Measurements from ENCODE around the gene MELK.

MELK gene

GRCh38 chr9:36665921-36666431 is 93.3 kb downstream of the MELK start:
- DNase-seq (ENCODE audit: low read depth in 2 of 3, low spot score in 2 of 3), result no peak

GRCh38 chr9:36671561-36671960 is 98.9 kb downstream of the MELK start:
- DNase-seq (ENCODE audit: low read depth in 2 of 3, low spot score in 2 of 3), result no peak

GRCh38 chr9:36676091-36676490 is 103.4 kb downstream of the MELK start:
- no peak for DNase-seq (ENCODE audit: low read depth in 2 of 3, low spot score in 2 of 3)

- DNase-seq (ENCODE audit: low read depth in 2 of 3, low spot score in 2 of 3), result no peak
These were observed 104.2 kb downstream of the MELK start for GRCh38 chr9:36676778-36677485.

- DNase-seq (ENCODE audit: low read depth in 2 of 3, low spot score in 2 of 3), result no peak
These were observed 104.9 kb downstream of the MELK start for GRCh38 chr9:36677611-36678010.

- DNase-seq (ENCODE audit: low read depth in 2 of 3, low spot score in 2 of 3), result no peak
These were observed 107.0 kb downstream of the MELK start for GRCh38 chr9:36679710-36680109.

- DNase-seq (ENCODE audit: low read depth in 2 of 3, low spot score in 2 of 3), result no peak
These were observed 113.8 kb downstream of the MELK start for GRCh38 chr9:36686471-36686870.

GRCh38 chr9:36690412-36691168 is 117.9 kb downstream of the MELK start:
- DNase-seq (ENCODE audit: low read depth in 2 of 3, low spot score in 2 of 3), result no peak

- DNase-seq (ENCODE audit: low read depth in 2 of 3, low spot score in 2 of 3), result no peak
These were observed 119.0 kb downstream of the MELK start for GRCh38 chr9:36691671-36692070.

GRCh38 chr9:36698984-36699383 is 126.3 kb downstream of the MELK start:
- no peak for DNase-seq (ENCODE audit: low read depth in 2 of 3, low spot score in 2 of 3)

GRCh38 chr9:36704148-36704547 is 131.5 kb downstream of the MELK start:
- no peak for DNase-seq (ENCODE audit: low read depth in 2 of 3, low spot score in 2 of 3)

GRCh38 chr9:36713515-36714490 is 141.1 kb downstream of the MELK start:
- no peak for DNase-seq (ENCODE audit: low read depth in 2 of 3, low spot score in 2 of 3)

- no peak for DNase-seq (ENCODE audit: low read depth in 2 of 3, low spot score in 2 of 3)
These were observed 143.8 kb downstream of the MELK start for GRCh38 chr9:36716496-36716895.

- DNase-seq (ENCODE audit: low read depth in 2 of 3, low spot score in 2 of 3), result no peak
These were observed 144.6 kb downstream of the MELK start for GRCh38 chr9:36717276-36717675.

GRCh38 chr9:36718612-36719011 is 145.9 kb downstream of the MELK start:
- no peak for DNase-seq (ENCODE audit: low read depth in 2 of 3, low spot score in 2 of 3)

GRCh38 chr9:36720043-36720442 is 147.3 kb downstream of the MELK start:
- DNase-seq (ENCODE audit: low read depth in 2 of 3, low spot score in 2 of 3), result no peak

GRCh38 chr9:36721846-36722588 is 149.3 kb downstream of the MELK start:
- no peak for DNase-seq (ENCODE audit: low read depth in 2 of 3, low spot score in 2 of 3)

GRCh38 chr9:36725777-36726356 is 153.2 kb downstream of the MELK start:
- no peak for DNase-seq (ENCODE audit: low read depth in 2 of 3, low spot score in 2 of 3)
